Measurements from ENCODE around the gene SLC2A8.
A peak's percentile ranks its signal among the peaks of the same experiment; 100 is the strongest.

SLC2A8 gene

GRCh38 chr9:127396808-127397645, at the start of gene SLC2A8:
Gene SLC2A8 (plus strand): TSS chr9:127397169. CDS start chr9:127397231, 62 bp downstream.
- DNase-seq, result peak; percentile 99

- no peak for DNase-seq
Observed at GRCh38 chr9:127347831-127348776, 48.9 kb upstream of the SLC2A8 start.

GRCh38 chr9:127349483-127350113, 47.4 kb upstream of the SLC2A8 start:
- no peak for DNase-seq

GRCh38 chr9:127351182-127352166, 45.5 kb upstream of the SLC2A8 start:
- DNase-seq, result no peak

- DNase-seq, result no peak
Observed at GRCh38 chr9:127353882-127354281, 43.1 kb upstream of the SLC2A8 start.

GRCh38 chr9:127356906-127357305, 40.1 kb upstream of the SLC2A8 start:
- DNase-seq, result no peak

GRCh38 chr9:127358023-127358535, 38.9 kb upstream of the SLC2A8 start:
- no peak for DNase-seq

GRCh38 chr9:127358770-127359169, 38.2 kb upstream of the SLC2A8 start:
- DNase-seq, result no peak

- DNase-seq, result no peak
Observed at GRCh38 chr9:127360250-127360649, 36.7 kb upstream of the SLC2A8 start.

GRCh38 chr9:127360829-127361228, 36.1 kb upstream of the SLC2A8 start:
- DNase-seq, result peak; percentile 38

- DNase-seq, result peak; percentile 71
Observed at GRCh38 chr9:127361561-127361960, 35.4 kb upstream of the SLC2A8 start.

- DNase-seq, result no peak
Observed at GRCh38 chr9:127362829-127363228, 34.1 kb upstream of the SLC2A8 start.

GRCh38 chr9:127365461-127365860, 31.5 kb upstream of the SLC2A8 start:
- DNase-seq, result no peak

- DNase-seq, result no peak
Observed at GRCh38 chr9:127366594-127366993, 30.4 kb upstream of the SLC2A8 start.

- no peak for DNase-seq
Observed at GRCh38 chr9:127368852-127369402, 28.0 kb upstream of the SLC2A8 start.

GRCh38 chr9:127369428-127369827, 27.5 kb upstream of the SLC2A8 start:
- no peak for DNase-seq

- DNase-seq, result no peak
Observed at GRCh38 chr9:127370147-127370579, 26.8 kb upstream of the SLC2A8 start.

- DNase-seq, result no peak
Observed at GRCh38 chr9:127370672-127371648, 26.0 kb upstream of the SLC2A8 start.

GRCh38 chr9:127380479-127380878, 16.5 kb upstream of the SLC2A8 start:
- no peak for DNase-seq

GRCh38 chr9:127382541-127382940, 14.4 kb upstream of the SLC2A8 start:
- DNase-seq, result no peak

Data from hematopoietic multipotent progenitor cell treated with erythropoietin and hydrocortisone succinate and interleukin-3 and kit ligand, for 6 days (in vitro differentiated cells).